ENCODE measurements around the gene IDUA.
A peak's percentile ranks its signal among the peaks of the same experiment; 100 is the strongest.
"Not testable (repeated sequence)": the region's sequence is repeated elsewhere in the genome, so short reads cannot be mapped to it uniquely, and the experiment has no call there.

Gene IDUA

GRCh38 chr4:986879-987623, at the start of gene IDUA:
Gene IDUA, plus strand, starts transcription at chr4:987044. Its CDS starts 41 bp downstream, at chr4:987085.
- DNase-seq: peak; percentile 50 to 88 (median 81)

GRCh38 chr4:939508-939907, 47.3 kb upstream of the IDUA start:
- DNase-seq: not testable (repeated sequence)

DNA sequence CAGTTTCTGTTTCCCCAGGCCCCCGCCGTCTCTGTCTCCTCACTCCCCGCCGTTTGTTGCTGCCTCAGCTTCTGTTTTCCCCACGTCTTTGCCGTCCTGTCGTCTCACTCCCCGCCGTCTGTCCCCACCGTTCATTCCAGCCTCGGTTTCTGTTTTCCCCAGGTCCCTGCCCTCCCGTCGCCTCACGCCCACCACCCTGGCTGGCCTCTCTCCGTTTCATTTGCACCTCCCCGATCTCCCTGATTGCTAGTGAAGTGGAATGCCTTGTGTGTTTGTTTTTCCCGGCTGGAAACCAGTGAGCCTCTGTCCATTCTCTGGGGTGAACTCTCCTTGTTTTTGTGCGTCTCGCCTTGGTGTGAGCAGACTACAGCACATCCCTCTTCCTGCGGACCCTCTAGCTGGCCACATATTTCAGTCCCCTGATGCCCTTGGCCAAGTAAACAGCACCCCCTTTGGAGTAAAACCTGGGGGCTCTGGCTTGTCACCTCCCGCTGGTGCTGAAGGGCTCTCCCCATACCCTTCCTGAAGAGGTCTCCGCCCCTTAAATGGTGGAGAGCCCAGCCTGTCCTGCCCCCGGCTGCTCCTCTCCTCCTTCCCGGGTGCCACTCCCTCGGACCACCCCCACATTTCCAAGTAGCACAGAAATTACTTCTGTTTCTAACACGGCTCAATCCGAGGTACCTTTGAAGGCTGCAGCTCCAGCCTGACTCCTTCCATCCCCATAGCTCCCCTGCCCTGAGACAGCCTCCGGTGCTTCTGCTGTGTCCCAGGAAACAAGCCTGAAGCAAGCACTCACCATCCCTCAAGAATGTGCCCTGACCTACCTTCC, 41.4 kb upstream of the IDUA start:
- DNase-seq: peak in 2 of 3 experiments; percentile 34 to 56

GRCh38 chr4:946103-946450, 40.8 kb upstream of the IDUA start:
- DNase-seq: no peak

- DNase-seq: no peak
Observed at GRCh38 chr4:946517-947471, 40.0 kb upstream of the IDUA start.

DNA sequence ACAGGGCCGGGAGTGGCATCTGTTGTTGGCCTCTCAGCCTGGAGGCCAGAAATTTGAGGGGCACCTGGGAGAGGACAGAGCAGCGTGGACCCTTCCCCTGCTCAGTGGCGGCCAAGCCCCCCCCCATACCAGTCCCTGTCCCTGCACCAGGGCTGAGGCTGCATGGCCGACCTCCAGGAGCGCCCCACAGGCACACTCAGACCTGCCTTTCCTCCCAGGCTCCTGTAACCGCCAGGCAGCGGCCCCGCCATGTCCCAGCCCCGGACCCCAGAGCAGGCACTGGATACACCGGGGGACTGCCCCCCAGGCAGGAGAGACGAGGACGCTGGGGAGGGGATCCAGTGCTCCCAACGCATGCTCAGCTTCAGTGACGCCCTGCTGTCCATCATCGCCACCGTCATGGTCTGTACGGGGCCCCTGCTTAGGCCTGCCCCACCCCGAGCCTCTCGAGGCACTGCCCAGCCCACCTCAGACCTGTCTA, 39.3 kb upstream of the IDUA start:
- DNase-seq: no peak

DNA sequence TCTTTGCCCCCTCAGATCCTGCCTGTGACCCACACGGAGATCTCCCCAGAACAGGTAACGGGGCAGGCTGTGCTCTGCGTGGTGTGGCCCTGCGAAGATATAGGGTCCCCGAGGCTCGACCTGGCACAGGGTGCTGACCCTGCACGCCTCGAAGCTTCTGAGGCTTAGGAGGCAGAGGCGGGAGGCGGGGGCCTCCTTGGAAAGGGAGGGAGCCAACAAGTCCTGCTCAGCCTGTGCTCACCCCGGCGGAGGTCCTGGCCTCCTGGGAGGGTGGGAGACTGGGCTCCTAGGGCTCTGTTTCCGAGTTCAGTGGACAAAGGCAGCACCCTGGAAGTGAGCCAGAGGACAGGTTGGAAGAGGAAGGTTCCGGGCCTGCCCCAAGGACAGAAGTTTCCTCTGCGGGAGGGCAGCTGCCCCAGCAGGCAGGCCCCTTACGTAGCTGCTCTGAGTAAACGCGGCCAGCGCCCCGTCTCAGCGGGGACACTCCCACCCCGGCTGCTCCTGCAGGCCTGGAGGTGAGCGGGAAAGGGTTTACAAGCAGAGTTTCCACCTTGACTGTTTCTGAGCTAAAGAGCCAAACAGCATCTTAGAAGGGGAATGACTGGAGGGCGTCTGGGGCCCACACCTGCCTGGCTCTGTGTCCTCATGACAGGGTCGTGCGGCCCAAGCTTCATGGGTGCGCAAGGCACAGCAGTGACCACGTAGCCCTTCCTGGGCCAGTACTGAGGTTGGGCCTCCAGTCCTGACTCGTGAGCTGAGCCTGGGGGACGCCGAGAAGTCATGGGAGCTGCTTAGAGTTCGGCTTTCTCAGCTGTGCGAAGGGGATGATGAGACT, 38.5 kb upstream of the IDUA start:
- DNase-seq: no peak

DNA sequence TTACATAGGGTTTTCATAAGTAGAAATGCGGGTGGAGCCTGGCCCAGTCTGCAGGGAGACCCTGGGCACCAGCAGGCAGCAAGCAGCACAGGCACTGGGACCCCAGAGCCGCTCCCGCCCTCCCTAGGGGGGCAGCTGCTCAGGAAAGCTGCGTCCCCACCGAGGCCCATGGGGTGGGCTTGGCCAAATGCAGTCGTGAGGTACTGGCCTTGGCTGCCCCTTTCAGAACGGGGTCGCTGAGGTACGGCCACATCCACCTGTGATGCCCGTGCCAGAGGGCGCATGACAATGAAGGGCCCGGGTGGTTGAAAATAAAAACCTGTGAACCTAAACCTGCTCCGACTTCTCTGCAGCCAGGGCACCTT, 37.9 kb upstream of the IDUA start:
- no peak for DNase-seq

DNA sequence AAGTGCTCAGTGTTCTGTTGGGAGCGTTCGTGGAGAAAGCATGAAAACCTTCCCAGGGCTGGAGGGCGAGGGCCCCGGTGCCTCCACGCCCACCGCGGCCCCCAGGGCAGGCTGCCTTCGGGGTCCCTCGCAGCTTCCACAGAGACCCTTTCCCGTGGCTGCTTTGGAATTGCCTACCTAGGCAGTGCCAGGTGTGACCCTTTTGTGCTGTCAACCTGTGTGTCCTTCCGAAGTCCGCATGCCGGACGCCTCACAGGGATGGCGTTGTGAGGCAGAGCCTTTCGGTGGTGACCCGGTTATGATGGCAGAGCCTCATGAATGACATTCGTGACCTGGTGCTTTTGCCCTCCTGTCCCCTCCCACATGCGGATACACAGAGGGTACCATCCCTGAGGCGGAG, 37.2 kb upstream of the IDUA start:
- no peak for DNase-seq

DNA sequence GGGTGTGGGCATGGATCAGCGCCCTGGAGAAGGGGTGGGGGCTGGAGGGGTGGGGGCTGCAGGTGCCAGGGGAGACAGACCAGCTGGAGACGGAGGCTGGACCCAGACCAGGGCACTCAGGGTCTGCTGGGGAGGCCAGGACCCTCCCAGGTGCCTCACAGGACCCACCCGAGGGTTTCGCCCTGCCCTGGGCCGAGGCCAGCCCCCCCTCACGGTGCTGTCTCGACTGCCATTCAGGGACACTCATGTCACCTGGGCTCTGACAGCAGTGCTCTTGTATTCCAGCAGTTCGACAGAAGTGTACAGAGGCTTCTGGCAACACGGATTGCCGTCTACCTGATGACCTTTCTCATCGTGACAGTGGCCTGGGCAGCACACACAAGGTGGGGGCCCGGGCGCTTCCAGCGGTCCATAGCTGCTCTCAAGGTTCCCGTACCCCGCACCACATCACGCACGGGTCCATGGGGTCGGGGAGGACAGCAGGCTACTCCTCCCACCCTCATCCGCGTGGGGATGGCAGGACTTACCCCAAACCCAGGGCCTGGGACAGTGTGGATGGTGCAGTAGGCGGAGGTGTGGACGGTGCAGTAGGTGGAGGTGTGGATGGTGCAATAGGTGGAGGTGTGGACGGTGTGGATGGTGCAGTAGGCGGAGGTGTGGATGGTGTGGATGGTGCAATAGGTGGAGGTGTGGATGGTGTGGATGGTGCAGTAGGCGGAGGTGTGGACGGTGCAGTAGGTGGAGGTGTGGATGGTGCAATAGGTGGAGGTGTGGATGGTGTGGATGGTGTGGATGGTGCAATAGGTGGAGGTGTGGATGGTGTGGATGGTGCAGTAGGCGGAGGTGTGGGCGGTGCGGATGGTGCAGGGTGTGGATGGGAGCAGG, 36.5 kb upstream of the IDUA start:
- no peak for DNase-seq

- no peak for DNase-seq
Observed at GRCh38 chr4:951186-951585, 35.7 kb upstream of the IDUA start.

GRCh38 chr4:951594-952468, 35.0 kb upstream of the IDUA start:
- no peak for DNase-seq

- no peak for DNase-seq
Observed at GRCh38 chr4:952881-953573, 33.8 kb upstream of the IDUA start.

- DNase-seq: no peak
Observed at GRCh38 chr4:953574-953915, 33.3 kb upstream of the IDUA start.

GRCh38 chr4:954211-955020, 32.4 kb upstream of the IDUA start:
- DNase-seq: no peak

DNA sequence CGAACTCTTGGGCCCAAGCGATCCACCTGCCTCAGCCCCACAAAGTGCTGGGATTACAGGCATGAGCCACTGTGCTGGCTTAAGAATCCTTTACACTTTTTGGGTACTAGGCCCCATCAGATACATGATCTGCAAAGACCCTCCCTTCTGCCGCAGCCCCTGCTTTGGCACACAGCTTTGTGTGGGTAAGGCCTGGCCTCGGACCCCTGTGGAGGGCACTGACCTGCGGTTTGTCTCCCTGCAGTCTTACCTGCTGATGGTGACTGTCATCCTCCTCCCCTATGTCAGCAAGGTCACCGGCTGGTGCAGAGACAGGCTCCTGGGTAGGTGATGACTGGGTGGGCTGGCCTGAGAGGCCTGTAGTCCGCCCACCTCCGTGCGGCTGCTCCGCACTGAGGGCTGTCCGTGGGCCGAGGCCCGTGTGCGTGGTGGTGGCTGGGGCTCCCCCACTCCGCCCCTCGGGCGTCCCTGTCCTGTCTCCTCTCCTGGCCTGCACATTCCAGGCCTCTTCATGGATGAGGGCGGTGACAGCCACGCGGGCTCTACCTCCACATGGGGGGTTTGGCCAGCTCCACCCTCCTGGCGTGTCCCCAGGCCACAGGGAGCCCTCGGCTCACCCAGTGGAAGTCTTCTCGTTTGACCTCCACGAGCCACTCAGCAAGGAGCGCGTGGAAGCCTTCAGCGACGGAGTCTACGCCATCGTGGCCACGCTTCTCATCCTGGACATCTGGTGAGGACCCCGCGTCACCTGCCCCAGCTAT, 31.5 kb upstream of the IDUA start:
- no peak for DNase-seq

DNA sequence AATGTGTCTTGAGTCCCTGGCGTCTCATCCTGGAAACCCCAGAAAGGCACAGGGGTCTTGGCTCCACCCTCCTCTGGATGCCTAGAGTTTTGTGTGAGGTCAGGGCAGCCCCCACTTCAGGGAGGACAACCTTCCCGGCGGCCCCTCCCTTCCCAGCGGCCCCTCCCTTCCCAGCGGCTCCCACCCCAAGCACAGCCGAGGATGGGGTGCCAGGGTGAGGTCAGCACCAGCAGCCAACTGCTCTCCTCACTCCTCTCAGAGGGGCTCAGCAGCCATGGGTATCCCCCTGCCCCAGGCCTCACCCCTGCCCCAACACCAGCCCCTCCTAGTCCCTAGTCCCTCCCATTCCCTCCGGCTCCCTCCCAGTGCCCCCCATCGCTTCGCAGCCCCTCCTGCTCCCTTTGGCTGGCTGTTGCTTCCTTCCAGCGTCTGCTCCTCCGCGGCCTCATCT, 30.9 kb upstream of the IDUA start:
- no peak for DNase-seq
